ENCODE results near the gene SCAMP4. TPM values are rescaled to one million over a fixed set of nuclear protein-coding genes. Genes with fewer than 3 reads are reported as not detected.

The SCAMP4 gene
- total and polyA plus RNA-seq, 2 of the 13 experiments (the other 11 are each of a cell fraction or from before 2014, with no cell fraction given) = 10.7 to 13.7 TPM

DNA sequence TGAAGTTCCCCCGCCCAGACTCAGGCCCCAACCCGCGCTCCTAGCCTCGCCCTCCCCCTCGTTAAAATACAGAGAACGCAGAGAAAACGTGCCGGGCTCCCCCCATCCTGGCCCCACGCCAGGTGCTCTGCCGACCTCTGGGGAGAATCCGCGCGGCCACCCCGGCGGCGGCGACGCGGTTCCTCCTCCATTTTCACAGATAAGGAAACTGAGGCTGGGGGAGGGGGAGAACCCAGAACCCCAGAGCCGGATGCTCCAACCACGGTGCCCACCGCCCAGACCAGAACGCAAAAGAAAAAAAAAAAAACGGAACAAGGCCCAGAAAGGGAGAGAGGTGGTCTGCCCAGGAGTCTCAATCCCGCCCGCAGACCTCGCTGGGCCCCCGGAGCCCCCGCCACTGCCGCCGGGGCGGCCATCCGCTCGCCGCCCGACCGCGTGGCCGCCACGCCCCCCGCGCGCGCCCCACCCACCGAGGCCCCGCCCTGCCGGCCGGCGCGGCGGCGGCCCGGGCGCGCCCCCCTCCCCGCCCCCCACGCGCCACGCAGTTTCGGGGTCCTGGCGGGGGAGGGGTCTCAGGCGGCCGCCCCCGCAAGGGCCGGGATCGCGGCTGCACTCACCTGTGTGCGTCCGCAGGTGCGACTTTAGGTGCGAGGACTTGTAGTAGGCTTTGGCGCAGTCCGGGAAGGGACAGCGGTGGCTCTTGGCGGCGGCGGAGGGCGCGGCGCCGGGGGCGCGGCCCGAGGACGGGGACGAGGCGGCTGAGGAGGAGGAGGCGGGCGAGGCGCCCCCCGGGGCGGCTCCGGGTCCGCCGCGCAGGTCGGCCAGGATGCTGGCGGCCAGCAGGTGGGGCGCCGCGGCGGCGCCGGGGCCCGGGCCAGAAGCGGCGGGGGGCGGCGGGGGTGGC, 42.5 kb upstream of the SCAMP4 start (continued):
- TF ChIP-seq, protein P1, sequence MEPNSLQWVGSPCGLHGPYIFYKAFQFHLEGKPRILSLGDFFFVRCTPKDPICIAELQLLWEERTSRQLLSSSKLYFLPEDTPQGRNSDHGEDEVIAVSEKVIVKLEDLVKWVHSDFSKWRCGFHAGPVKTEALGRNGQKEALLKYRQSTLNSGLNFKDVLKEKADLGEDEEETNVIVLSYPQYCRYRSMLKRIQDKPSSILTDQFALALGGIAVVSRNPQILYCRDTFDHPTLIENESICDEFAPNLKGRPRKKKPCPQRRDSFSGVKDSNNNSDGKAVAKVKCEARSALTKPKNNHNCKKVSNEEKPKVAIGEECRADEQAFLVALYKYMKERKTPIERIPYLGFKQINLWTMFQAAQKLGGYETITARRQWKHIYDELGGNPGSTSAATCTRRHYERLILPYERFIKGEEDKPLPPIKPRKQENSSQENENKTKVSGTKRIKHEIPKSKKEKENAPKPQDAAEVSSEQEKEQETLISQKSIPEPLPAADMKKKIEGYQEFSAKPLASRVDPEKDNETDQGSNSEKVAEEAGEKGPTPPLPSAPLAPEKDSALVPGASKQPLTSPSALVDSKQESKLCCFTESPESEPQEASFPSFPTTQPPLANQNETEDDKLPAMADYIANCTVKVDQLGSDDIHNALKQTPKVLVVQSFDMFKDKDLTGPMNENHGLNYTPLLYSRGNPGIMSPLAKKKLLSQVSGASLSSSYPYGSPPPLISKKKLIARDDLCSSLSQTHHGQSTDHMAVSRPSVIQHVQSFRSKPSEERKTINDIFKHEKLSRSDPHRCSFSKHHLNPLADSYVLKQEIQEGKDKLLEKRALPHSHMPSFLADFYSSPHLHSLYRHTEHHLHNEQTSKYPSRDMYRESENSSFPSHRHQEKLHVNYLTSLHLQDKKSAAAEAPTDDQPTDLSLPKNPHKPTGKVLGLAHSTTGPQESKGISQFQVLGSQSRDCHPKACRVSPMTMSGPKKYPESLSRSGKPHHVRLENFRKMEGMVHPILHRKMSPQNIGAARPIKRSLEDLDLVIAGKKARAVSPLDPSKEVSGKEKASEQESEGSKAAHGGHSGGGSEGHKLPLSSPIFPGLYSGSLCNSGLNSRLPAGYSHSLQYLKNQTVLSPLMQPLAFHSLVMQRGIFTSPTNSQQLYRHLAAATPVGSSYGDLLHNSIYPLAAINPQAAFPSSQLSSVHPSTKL (CRISPR knock-in tag; IDR thresholded peaks at IDR 0.05) = no peak
- TF ChIP-seq ZNF558 (CRISPR knock-in tag; IDR thresholded peaks at IDR 0.05; ENCODE audit: borderline replicate concordance) = peak; percentile 33; the same call in 1 of the 2 replicates
- TF ChIP-seq GPN1 (CRISPR knock-in tag; IDR thresholded peaks at IDR 0.05; ENCODE audit: borderline replicate concordance) = no peak
- no peak for TF ChIP-seq ZSCAN29 (CRISPR knock-in tag; conservative IDR thresholded peaks at IDR 0.05)
- no peak for TF ChIP-seq FOXC1 (CRISPR knock-in tag; IDR thresholded peaks at IDR 0.05; ENCODE audit: borderline replicate concordance)
- no peak for TF ChIP-seq SP2 (CRISPR knock-in tag; IDR thresholded peaks at IDR 0.05)
- TF ChIP-seq SKI (IDR thresholded peaks at IDR 0.05; ENCODE audit: partially characterized antibody) = peak; percentile 41
- no peak for TF ChIP-seq CBFB (CRISPR knock-in tag; IDR thresholded peaks at IDR 0.05)
- TF ChIP-seq ZNF790 (CRISPR knock-in tag; IDR thresholded peaks at IDR 0.05; ENCODE audit: borderline replicate concordance) = no peak
- no peak for TF ChIP-seq ZNF335 (CRISPR knock-in tag; IDR thresholded peaks at IDR 0.05)
- TF ChIP-seq KLF9 (CRISPR knock-in tag; IDR thresholded peaks at IDR 0.05; ENCODE audit: low read depth) = 0 out of 2 replicates have a peak, but pooled peaks have one; percentile 35
- TF ChIP-seq FIP1L1 (IDR thresholded peaks at IDR 0.05; ENCODE audit: borderline replicate concordance, insufficient read depth, low read depth, low read length) = no peak
- no peak for TF ChIP-seq ZSCAN21 (CRISPR knock-in tag; IDR thresholded peaks at IDR 0.05; ENCODE audit: borderline replicate concordance)
- no peak for TF ChIP-seq CEBPB (IDR thresholded peaks at IDR 0.05; ENCODE audit: borderline replicate concordance, low read depth, low read length)
- TF ChIP-seq, protein P2, sequence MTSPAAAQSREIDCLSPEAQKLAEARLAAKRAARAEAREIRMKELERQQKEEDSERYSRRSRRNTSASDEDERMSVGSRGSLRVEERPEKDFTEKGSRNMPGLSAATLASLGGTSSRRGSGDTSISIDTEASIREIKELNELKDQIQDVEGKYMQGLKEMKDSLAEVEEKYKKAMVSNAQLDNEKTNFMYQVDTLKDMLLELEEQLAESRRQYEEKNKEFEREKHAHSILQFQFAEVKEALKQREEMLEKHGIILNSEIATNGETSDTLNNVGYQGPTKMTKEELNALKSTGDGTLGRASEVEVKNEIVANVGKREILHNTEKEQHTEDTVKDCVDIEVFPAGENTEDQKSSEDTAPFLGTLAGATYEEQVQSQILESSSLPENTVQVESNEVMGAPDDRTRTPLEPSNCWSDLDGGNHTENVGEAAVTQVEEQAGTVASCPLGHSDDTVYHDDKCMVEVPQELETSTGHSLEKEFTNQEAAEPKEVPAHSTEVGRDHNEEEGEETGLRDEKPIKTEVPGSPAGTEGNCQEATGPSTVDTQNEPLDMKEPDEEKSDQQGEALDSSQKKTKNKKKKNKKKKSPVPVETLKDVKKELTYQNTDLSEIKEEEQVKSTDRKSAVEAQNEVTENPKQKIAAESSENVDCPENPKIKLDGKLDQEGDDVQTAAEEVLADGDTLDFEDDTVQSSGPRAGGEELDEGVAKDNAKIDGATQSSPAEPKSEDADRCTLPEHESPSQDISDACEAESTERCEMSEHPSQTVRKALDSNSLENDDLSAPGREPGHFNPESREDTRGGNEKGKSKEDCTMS (CRISPR knock-in tag; conservative IDR thresholded peaks at IDR 0.05) = no peak
- TF ChIP-seq POLR2G (IDR thresholded peaks at IDR 0.05; ENCODE audit: low read depth, low read length) = no peak
- TF ChIP-seq POLR2AphosphoS2 (IDR thresholded peaks at IDR 0.05; ENCODE audit: low read depth, low read length) = no peak
- no peak for TF ChIP-seq ZNF263 (CRISPR knock-in tag; IDR thresholded peaks at IDR 0.05)
- TF ChIP-seq ZC3H4 (CRISPR knock-in tag; IDR thresholded peaks at IDR 0.05; ENCODE audit: borderline replicate concordance) = no peak
- no peak for TF ChIP-seq AHR (CRISPR knock-in tag; IDR thresholded peaks at IDR 0.05)
- no peak for TF ChIP-seq ZNF598 (CRISPR knock-in tag; IDR thresholded peaks at IDR 0.05; ENCODE audit: borderline replicate concordance)
- no peak for TF ChIP-seq ZNF720 (CRISPR knock-in tag; IDR thresholded peaks at IDR 0.05)
- no peak for TF ChIP-seq ASH2L (IDR thresholded peaks at IDR 0.05; ENCODE audit: insufficient read length, low read depth, low read length)
- no peak for TF ChIP-seq FOXA3 (CRISPR knock-in tag; IDR thresholded peaks at IDR 0.05)
- no peak for TF ChIP-seq PCBP1 (IDR thresholded peaks at IDR 0.05; ENCODE audit: borderline replicate concordance, low read depth, low read length)

All from HepG2 (cell line).